GM12873 (cell line): ENCODE data around the gene TGFBR3.

Source experiments
- TF ChIP-seq, protein P1 (sequence below): IDR thresholded peaks from 2 replicates; pipeline ENCODE4 v1.5.1; 2012; ENCODE audit warnings: low read depth, mild to moderate bottlenecking, moderate library complexity, low read length, control low read depth; ENCODE audit not compliant: insufficient read depth; ENCODE audit errors: missing control alignments

The TGFBR3 gene

DNA sequence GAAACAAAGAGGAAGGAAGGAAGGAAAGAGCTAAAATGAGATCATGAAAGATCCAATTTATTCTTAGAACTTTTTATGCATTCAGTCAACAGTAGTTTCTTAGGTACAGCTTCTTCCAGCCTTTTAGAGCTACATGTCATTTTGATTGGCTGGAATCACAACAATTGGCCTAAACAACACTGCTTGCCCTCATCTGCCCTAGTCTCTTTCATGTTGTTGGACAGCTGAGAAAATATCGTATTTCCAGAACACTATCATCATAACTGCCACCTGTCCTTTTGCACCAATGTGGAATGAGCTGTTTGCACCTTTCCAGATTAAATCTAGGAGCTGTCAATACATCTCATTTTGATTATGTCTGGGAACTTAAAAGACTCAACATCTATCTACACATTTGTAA, 161.7 kb downstream of the TGFBR3 start:
- TF ChIP-seq, protein P1, sequence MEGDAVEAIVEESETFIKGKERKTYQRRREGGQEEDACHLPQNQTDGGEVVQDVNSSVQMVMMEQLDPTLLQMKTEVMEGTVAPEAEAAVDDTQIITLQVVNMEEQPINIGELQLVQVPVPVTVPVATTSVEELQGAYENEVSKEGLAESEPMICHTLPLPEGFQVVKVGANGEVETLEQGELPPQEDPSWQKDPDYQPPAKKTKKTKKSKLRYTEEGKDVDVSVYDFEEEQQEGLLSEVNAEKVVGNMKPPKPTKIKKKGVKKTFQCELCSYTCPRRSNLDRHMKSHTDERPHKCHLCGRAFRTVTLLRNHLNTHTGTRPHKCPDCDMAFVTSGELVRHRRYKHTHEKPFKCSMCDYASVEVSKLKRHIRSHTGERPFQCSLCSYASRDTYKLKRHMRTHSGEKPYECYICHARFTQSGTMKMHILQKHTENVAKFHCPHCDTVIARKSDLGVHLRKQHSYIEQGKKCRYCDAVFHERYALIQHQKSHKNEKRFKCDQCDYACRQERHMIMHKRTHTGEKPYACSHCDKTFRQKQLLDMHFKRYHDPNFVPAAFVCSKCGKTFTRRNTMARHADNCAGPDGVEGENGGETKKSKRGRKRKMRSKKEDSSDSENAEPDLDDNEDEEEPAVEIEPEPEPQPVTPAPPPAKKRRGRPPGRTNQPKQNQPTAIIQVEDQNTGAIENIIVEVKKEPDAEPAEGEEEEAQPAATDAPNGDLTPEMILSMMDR = no peak

DNA sequence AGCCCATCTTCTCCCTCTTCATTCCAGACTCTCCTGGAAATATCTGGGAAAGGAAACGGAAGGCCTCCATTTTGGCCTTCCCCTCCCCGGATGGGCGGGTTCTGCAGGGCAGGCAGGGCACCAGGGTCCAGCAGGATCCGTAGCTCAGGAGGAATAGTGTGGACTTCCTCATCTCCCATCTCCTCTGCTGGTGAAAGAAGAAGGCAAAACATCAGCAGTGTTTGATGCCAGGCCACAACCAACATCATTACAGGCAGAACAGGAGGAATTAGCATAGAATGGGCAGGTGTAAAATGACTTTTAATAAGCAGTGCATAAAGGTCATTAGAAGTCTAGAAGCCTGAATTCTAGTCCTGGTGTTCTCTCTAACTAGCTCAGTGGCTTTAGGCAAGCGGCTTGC, 165.9 kb downstream of the TGFBR3 start:
- TF ChIP-seq, protein P1 = no peak

DNA sequence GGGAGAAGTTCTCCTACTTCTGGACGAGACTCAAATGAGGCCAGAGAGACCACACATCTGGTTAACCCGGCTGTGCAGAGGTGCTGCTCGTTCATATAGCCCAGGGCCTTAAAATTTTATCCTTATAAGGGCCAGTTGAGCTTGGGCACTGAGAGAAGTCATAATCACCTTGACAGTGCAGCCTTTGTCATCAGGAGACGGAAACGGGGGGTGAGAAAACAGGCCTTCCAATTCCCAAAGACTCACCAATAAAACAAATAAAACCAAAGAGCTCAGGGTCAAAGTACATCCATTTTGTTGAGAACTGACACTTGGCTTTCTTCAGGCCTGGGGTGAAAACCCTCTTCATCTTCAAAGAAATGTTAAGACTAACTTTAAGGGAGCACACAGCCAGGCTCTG, 167.1 kb downstream of the TGFBR3 start:
- TF ChIP-seq, protein P1 = no peak

DNA sequence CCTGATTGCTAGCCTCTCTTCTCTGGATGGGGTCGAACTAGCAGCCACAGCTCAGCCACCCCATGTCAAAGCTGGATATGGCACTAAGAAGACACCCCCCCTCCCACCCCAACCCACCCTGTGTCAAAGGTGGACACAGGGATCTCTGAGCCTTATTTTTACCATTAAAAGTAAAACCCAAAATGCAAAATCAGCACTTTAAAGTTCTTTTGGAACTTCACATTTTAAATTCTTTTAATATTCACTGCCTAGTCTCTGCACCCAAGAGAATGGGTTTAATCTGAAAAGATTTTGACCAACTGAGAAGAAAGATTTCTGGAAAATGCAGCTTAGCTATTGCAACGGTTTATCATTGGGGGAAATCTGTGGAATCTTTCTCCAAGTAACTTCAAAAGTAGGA, 167.6 kb downstream of the TGFBR3 start:
- TF ChIP-seq, protein P1 = no peak

DNA sequence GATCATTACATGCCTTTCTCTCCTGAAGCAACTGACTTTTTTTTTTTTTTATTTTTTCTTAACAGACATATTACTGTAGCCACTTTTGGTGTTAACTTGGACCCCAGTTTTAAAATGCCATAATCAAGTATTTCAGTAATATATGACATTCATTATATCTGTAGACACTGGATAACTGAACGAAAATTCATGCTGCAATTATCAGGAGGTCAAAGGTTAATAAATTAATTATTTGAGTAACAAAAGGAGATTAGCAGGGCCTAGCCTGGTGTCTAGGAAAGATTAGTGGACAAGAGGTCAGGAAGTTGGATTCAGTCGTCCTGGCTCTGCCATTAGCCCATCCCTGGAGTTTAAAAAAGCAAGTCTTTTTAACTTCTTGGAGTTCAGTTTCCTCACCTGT, 168.1 kb downstream of the TGFBR3 start:
- TF ChIP-seq, protein P1 = no peak

DNA sequence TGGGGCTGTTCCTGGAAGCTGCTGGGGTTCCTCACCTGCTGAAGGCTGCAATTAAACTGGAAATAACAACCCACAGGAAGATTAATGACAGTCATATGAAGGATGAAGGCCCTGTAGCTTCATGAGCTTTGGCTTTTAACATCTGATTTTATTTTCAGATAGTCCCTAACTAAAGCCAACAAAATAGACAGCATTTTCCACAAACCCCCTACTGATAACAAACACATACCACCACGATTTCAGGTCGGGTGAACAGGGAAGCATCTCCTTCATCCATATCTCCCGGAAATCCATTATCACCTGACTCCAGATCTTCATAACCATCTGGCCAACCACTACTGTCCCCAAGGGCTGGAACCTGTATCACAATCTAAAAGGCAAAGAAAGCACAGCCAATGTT, 169.6 kb downstream of the TGFBR3 start:
- TF ChIP-seq, protein P1 = no peak

DNA sequence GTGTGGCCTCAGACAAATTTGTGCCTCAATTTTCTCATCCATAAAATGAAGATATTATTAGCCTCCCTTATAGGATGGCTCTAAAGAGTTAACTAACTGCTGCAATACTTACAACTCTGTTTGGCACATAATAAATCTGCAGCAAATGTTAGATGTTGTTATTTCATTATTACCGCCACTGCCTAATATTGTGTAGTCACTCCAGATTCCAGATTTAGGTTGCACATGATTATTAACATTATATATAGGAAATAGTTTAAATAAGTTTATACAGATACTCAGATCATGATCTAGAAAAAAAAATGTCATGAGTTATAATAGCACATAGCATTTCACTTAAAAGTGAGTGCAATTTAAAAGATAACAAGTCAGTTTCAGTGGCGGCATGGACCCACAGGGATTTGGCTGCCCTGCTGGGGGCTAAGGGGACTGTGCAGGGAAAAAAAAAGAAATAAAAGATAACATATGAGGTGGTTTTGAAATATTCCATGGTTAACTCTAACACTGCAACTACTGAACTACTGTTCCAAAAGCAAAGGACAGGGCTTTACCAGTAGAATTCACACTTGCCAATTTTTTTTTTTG, 170.4 kb downstream of the TGFBR3 start:
- TF ChIP-seq, protein P1 = no peak
